Suppressor macrophage treated with lipopolysaccharide for 4 hours (primary cell): ENCODE results near the gene FOCAD.

Experiments
- DNase-seq: peaks from one replicate; pipeline ENCODE4 v3.0.0-alpha.2; 2020

FOCAD gene

GRCh38 chr9:20884985-20885593, 201.0 kb downstream of the FOCAD start:
- peak; percentile 69 for DNase-seq

- no peak for DNase-seq
Observed at GRCh38 chr9:20898885-20899554, 215.0 kb downstream of the FOCAD start.

- no peak for DNase-seq
Observed at GRCh38 chr9:20903212-20903611, 219.2 kb downstream of the FOCAD start.

DNA sequence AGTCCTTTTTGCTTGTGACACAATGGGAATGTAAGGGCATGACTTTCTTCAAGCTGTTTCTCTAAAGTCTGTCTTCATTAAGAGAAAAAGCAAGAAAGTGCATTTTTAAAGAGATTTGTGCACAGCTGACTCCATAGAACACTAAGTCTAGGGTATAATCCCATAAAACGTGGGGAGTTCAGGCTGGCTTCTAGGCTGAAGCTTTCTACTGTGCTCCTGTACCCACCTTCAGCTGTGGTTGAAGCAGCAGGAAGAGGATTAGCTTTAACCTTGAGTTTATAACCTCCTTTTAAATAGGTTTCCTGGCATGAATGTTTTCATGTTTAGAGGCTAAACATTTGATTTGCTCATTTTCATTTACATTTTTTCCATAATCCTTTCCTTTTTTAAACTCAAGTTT, 220.9 kb downstream of the FOCAD start:
- no peak for DNase-seq

DNA sequence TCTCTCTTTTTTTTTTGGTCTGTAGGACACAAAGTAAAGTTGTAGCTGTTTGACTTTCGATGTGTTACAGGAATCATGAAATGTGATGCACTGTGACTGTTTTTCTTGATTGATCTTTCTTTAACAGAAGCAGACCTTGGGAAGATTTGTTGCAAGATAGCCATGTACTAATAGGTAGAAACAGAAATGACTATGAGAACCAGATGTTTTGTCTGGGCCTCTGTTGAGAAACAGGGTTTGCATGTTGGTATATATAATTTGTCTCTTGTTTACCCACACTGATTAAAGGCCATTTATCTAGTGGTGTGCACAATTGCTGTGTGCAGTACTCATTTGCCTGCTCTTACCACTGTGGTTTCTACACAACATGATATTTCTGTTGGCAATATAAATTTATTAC, 222.3 kb downstream of the FOCAD start:
- DNase-seq: no peak

- no peak for DNase-seq
Observed at GRCh38 chr9:20908461-20908860, 224.4 kb downstream of the FOCAD start.

- DNase-seq: no peak
Observed at GRCh38 chr9:20914556-20914955, 230.5 kb downstream of the FOCAD start.

DNA sequence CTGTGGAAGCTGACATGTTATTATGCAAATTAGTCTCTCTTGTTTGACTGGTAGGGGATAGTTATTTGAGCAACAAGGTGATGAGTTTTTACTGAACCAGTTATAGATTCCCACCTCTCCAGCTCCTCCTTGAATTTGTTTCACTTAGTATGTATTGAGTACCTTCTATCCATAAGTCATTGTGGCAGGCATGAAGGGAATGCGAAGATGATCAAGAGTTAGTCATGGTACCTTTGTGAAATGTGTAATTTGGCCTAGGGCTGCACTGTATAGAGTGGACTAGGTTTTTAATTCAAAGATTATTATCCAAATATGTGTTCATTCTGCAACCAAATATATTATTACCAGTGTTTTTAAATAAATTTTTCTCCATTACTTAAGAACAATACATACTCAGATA, 237.3 kb downstream of the FOCAD start:
- no peak for DNase-seq

DNA sequence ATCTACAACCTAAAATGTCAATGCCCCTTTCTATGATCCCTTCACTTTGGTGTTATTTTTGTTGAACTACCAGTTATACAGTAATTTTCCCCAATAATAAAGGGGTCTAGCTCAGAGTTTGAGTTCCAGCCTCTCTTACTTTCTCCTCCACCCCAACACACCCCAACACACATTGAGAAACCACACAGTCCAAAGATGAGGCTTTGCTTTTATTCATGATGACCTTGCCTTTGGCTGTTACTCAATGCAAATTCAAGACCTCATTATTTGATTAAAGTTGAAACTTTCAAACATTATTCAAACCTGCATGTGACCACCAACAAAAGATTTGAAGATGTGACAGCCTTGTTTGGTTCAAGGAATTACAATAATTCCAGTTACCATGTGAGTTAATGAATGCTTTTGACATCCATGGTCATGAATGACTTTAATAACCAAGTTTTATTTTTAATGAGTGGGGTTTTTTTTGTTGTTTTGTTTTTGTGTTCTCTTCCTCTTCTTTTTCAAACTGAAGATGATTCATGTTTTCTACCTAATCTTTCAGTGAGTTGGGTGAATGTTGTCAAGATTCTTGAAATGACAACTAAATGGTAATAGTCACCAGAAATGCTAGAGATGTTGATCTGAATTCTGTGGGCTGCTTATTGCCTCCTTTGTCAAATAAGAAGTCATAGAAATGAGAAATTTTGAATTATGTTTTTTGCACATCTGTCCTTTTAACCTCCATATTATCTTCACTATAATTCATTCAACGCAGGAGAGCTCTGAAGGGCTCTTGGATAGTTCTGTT, 241.4 kb downstream of the FOCAD start:
- no peak for DNase-seq

- DNase-seq: no peak
Observed at GRCh38 chr9:20929276-20929675, 245.2 kb downstream of the FOCAD start.

DNA sequence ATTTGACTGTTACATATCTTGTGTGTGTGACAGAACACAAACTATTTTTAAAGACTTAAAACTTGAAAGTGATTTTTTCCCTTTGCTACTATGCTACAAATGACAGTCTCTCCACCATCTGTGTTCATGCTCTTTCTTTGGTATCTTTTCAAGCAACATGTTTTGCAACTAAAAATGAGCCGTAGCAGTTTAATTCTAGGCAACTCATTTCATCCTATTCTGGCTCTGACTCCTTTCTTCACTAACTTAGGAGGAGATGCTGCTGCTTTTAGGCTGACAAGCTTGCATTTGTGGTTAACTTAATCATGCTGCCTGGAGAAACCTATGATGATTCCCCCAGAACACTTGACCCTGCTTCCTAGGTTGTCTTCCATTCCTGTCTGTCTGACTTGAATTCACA, 246.8 kb downstream of the FOCAD start:
- DNase-seq: no peak

- no peak for DNase-seq
Observed at GRCh38 chr9:20940447-20941173, 256.6 kb downstream of the FOCAD start.

DNA sequence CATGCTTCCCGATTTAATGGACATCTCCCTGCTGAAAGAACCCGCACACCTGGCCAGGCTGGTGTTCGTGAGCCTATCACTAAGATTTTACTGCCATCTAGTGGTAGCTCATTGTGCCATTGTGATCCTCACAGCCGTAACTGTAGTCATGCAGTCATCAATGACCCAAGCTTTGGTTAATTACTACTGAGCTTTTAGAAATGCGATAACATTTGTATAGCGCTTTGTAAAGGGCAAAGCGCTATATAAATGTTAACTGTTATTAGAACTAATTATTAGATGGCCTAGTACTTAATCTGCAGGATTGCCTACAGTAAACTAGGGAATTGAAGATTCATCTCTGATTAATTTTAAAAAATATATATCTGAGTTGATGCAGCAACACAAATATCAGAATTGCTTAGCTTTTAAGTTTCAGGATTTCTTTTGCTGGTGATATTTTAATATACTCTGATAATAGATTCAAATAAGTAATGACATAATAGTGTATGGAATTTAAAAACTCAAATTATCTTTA, 257.2 kb downstream of the FOCAD start:
- DNase-seq: peak; percentile 79

- no peak for DNase-seq
Observed at GRCh38 chr9:20944507-20944906, 260.4 kb downstream of the FOCAD start.

DNA sequence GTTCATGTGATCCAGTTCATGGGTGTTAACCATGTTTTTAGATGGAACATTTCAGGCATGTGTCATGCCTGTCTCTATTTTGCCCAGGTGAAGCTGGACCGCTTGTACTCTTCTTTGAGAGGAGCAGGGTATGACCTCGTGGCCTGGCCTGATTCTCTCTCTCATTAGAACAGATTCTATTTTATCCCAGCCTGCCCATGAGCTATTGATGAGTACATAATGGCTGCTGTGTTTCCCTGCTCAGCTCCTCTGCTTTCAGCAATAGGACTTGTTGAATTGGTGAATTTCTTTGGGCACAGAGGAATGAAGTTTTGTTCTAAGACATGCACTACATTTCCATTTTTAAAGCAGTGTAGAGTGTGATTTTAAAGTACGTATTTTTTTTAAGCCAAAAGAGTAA, 261.2 kb downstream of the FOCAD start:
- DNase-seq: no peak

GRCh38 chr9:20945856-20946255, 261.8 kb downstream of the FOCAD start:
- no peak for DNase-seq

GRCh38 chr9:20948703-20949102, 264.6 kb downstream of the FOCAD start:
- DNase-seq: no peak

DNA sequence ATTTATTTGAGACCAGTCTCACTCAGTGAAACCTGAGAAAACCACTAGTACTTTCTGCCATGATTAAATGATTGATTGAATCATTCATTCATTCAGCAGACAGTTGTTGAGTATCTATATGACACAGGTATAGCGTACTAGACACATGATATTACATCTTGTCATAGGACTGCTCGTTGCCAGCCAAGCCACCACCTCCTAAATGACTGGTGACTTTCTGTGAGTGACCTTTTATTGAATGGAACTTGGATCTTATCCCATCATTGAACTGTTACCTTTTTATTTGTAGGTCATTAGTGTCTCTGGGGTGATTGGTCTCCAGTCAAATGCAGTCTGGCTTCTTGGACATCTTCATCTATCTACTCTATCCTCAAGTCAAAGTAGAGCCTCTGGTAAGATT, 266.6 kb downstream of the FOCAD start:
- no peak for DNase-seq

DNA sequence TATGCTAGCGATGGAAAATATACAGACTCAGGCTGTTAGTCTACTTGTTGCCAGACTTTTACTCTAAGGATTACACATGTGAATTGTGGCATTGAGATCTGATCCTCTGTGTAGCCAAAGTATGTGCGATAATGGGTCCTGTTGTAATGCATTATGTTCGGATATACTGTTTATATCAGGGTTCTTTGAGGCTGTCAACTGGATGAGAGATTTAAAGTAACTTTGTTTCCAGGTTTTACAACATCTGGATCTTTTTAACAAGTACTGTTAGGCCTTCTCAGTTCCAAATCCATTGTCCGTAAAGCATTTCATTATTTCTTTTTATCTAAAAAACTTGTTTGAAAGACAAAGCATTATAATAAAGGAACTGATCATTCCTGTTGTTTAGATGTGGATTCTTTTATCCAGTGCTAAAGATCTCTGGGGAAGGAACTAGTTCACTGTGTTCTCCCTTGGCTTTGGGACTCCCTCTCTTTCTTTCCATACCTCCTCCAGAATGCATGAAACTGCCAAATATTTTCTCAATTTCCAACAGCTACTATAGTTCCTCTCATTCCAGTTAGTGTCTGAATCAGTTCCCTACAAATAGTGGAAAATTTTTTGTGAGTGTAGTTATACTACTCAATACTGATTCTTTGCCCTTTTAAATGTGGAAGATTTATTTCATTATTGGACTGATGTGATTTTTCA, 278.6 kb downstream of the FOCAD start:
- no peak for DNase-seq

DNA sequence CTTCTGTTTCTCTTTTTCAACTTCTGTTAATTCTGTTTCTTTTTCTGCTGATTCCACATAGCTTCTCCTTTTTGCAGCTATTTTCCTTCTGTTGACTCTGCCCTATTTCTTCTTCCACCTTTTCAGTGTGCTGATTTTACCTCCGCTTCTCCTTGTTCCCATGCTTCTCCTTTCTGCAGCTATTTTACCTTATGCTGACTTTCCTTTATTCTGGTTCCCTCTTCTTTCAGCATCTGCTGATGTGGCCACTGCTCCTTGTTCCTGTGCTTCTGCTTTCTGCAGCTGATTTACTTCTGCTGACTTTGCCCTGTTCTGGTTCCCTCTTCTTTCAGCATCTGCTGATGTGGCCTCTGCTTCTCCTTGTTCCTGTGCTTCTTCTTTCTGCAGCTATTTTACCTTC, 288.6 kb downstream of the FOCAD start:
- DNase-seq: no peak

DNA sequence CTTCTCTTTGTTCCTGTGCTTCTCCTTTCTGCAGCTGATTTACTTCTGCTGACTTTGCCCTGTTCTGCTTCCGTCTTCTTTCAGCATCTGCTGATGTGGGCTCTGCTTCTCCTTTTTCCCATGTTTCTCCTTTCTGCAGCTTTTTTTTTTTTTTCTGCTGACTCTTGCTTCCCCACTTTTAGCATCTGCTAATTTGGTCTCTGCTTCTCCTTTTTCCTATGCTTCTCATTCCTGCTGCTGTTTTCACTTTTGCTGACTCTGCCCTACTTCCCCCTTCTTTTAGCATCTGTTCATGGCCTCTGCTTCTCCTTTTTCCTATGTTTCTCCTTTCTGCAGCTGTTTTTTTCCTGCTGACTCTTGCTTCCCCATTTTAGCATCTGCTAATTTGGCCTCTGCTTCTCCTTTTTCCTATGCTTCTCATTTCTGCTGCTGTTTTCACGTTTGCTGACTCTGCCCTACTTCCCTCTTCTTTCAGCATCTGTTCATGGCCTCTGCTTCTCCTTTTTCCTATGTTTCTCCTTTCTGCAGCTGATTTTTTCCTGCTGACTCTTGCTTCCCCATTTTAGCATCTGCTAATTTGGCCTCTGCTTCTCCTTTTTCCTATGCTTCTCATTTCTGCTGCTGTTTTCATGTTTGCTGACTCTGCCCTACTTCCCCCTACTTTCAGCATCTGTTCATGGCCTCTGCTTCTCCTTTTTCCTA, 289.3 kb downstream of the FOCAD start:
- peak; percentile 34 for DNase-seq
